Endothelial cell of umbilical vein (primary cell): ENCODE measurements around the gene TRPM3. TPM values are rescaled to one million over a fixed set of nuclear protein-coding genes. Genes with fewer than 3 reads are reported as not detected.
A peak's percentile ranks its signal among the peaks of the same experiment; 100 is the strongest.

Experiments used
- BruUV-seq: library from RNA; stranded (reverse); fragments of 400-500 nt; replicated peaks from 2 replicates; lab custom pipeline; 2021; lab: Mats Ljungman, UMichigan
- CTCF ChIA-PET: fragments of 300-600, 350-600 bp; sonication (Branson Sonifier 250); formaldehyde crosslinking; loops from one replicate; lab custom pipeline; 2021; ENCODE audit warnings: antibody characterized with exemption, inconsistent platforms; lab: Charles Lee
- POLR2A ChIA-PET: fragments of 300-600, 350-600 bp; sonication (Branson Sonifier 250); formaldehyde crosslinking; loops from one replicate; lab custom pipeline; 2021; ENCODE audit warnings: antibody characterized with exemption, inconsistent platforms; lab: Charles Lee
- DNase-seq: peaks from one replicate; pipeline ENCODE4 v3.0.0-alpha.2; 2011; ENCODE audit warnings: low read depth, low spot score
- FAIRE-seq: peaks from 2 replicates; lab custom pipeline; 2011; peaks lifted over from hg19 to GRCh38; lab: Jason Lieb, UNC
- H2AFZ ChIP-seq: 2 replicates; pipeline ENCODE4 v1.6.0; 2012; ENCODE audit warnings: low read depth, low read length, control low read depth, inconsistent platforms
- H3K27ac ChIP-seq: 2 replicates; pipeline ENCODE4 v1.5.1; 2011; ENCODE audit warnings: low read depth, mild to moderate bottlenecking, control low read depth, low read length, moderate library complexity; ENCODE audit not compliant: insufficient read depth
- H3K27me3 ChIP-seq, 2 experiments: 2 replicates each; pipeline versions ENCODE4 v1.6.0 to v1.6.1; 2011; ENCODE audit warnings: low read length in 2 of 2, mixed read lengths in 1 of 2; ENCODE audit not compliant: control insufficient read depth in 2 of 2, insufficient read depth in 2 of 2
- H3K36me3 ChIP-seq, 2 experiments: 2 replicates in 1 of 2; 3 replicates in 1 of 2; pipeline ENCODE4 v1.5.1; 2011; ENCODE audit warnings: low read length in 2 of 2, mild to moderate bottlenecking in 1 of 2, moderate library complexity in 1 of 2; ENCODE audit not compliant: control insufficient read depth in 2 of 2, insufficient read depth in 2 of 2; ENCODE audit errors: extremely low read depth in 1 of 2
- H3K4me1 ChIP-seq: 3 replicates; pipeline ENCODE4 v1.5.1; 2011; ENCODE audit warnings: mild to moderate bottlenecking, low read length; ENCODE audit not compliant: control insufficient read depth, insufficient read depth; ENCODE audit errors: extremely low read depth
- H3K4me2 ChIP-seq: 2 replicates; pipeline ENCODE4 v1.6.1; 2011; ENCODE audit warnings: low read length, control low read depth, mixed read lengths; ENCODE audit not compliant: insufficient read depth
- H3K4me3 ChIP-seq, 3 experiments: fragments of 200-600 bp in 1 of 3; sonication (generic), shearing (Covaris generic) in 1 of 3; replicated peaks in 1 of 3; 2 replicates each; pipeline ENCODE4 v1.5.1; 2011 to 2016; ENCODE audit warnings: control low read depth in 3 of 3, low read length in 3 of 3, mild to moderate bottlenecking in 2 of 3, inconsistent platforms in 1 of 3, low read depth in 1 of 3, moderate library complexity in 1 of 3; ENCODE audit not compliant: insufficient read depth in 1 of 3
- H3K79me2 ChIP-seq: 2 replicates; pipeline ENCODE4 v1.6.0; 2012; ENCODE audit warnings: low read length, inconsistent platforms; ENCODE audit not compliant: control insufficient read depth, insufficient read depth
- H3K9ac ChIP-seq: replicated peaks from 2 replicates; pipeline ENCODE3; 2011; ENCODE audit warnings: low read length, control low read depth; ENCODE audit not compliant: insufficient read depth; ENCODE audit errors: extremely low read depth
- H3K9me1 ChIP-seq: replicated peaks from 3 replicates; pipeline ENCODE4 v1.6.0; 2011; ENCODE audit warnings: mild to moderate bottlenecking, low read length; ENCODE audit not compliant: control insufficient read depth, insufficient read depth; ENCODE audit errors: extremely low read depth
- H3K9me3 ChIP-seq: replicated peaks from 2 replicates; pipeline ENCODE4 v1.5.1; 2012; ENCODE audit warnings: low read length, inconsistent platforms; ENCODE audit not compliant: control insufficient read depth, insufficient read depth
- H4K20me1 ChIP-seq: replicated peaks from 2 replicates; pipeline ENCODE3; 2011; ENCODE audit warnings: mild to moderate bottlenecking, low read length; ENCODE audit not compliant: control insufficient read depth, insufficient read depth; ENCODE audit errors: extremely low read depth
- EZH2 ChIP-seq: IDR thresholded peaks from 2 replicates; pipeline ENCODE4 v1.6.1; 2012; ENCODE audit warnings: borderline replicate concordance, low read depth, mild to moderate bottlenecking, moderate library complexity, low read length, inconsistent platforms; ENCODE audit not compliant: severe bottlenecking
- FOS ChIP-seq: IDR thresholded peaks from 2 replicates; pipeline ENCODE4 v1.6.1; 2011; ENCODE audit warnings: mild to moderate bottlenecking, low read length, moderate library complexity, borderline replicate concordance; ENCODE audit not compliant: insufficient read depth
- GATA2 ChIP-seq: IDR thresholded peaks from 2 replicates; pipeline ENCODE4 v1.7.0; 2011; ENCODE audit warnings: low read depth, mild to moderate bottlenecking, moderate library complexity, mixed read lengths, low read length; ENCODE audit not compliant: insufficient read length, insufficient read depth
- JUN ChIP-seq: IDR thresholded peaks from 2 replicates; pipeline ENCODE4 v1.6.1; 2011; ENCODE audit warnings: borderline replicate concordance, low read depth; ENCODE audit not compliant: insufficient read length, insufficient read depth
- MAX ChIP-seq: IDR thresholded peaks from 2 replicates; pipeline ENCODE4 v1.6.1; 2011; ENCODE audit not compliant: insufficient read depth, insufficient read length
- MYC ChIP-seq: IDR thresholded peaks from one replicate; pipeline ENCODE4 v1.6.1; 2011; ENCODE audit warnings: mild to moderate bottlenecking, low read depth, low read length
- POLR2A ChIP-seq: IDR thresholded peaks from 2 replicates; pipeline ENCODE4 v1.6.1; 2012; ENCODE audit warnings: low read depth, mild to moderate bottlenecking, control low read depth, low read length
- POLR2AphosphoS5 ChIP-seq: IDR thresholded peaks from 2 replicates; pipeline ENCODE4 v1.6.1; 2012; ENCODE audit warnings: low read depth, mild to moderate bottlenecking, control low read depth, low read length, moderate library complexity; ENCODE audit not compliant: insufficient read depth
- dilution Hi-C: fragments of 300-500 bp; cut with MboI; formaldehyde crosslinking; loops from one replicate; pipeline ENCODE4 v1.15.0; 2019; ENCODE audit warnings: low sequenced_read_pairs; ENCODE audit not compliant: extremely low pct_ligation_motif_present
- intact Hi-C: fragments of 100-400 bp; cut with micrococcal nuclease; formaldehyde crosslinking; loops from one replicate; pipeline ENCODE4 v1.10.0; 2022
- polyA plus RNA-seq, 4 experiments: library from polyadenylated mRNA; depleted of rRNA in 3 of 4; stranded (reverse) in 3 of 4; unstranded in 1 of 4; fragments of >200 nt; gene quantifications; 2 replicates each; pipeline versions ENCODE4 v1.2.1 to v1.2.3, GENCODE V29; 2011 to 2012; ENCODE audit warnings: missing spikeins in 1 of 4
- total RNA-seq: library from RNA; stranded (reverse); gene quantifications from 2 replicates; pipeline ENCODE4 v1.2.3, GENCODE V29; 2021
- TF ChIP-seq, protein P1 (sequence below), 2 donors: IDR thresholded peaks; 1 replicate in 1 of 2; 2 replicates in 1 of 2; pipeline ENCODE4 v1.5.1; 2011; ENCODE audit warnings: low read length in 2 of 2, mild to moderate bottlenecking in 2 of 2, moderate library complexity in 2 of 2, control low read depth in 1 of 2, inconsistent platforms in 1 of 2, low read depth in 1 of 2; ENCODE audit not compliant: insufficient read depth in 1 of 2; ENCODE audit errors: extremely low read depth in 1 of 2

Gene TRPM3
- total and polyA plus RNA-seq, 2 donors (not counting 3 experiments of a cell fraction or from before 2014, with no cell fraction given) = 0.17 to 0.33 TPM

GRCh38 chr9:70554881-70555280, 566.5 kb downstream of the TRPM3 start:
- H3K36me3 ChIP-seq = no peaks in the 10 kb centered on the region
- intact Hi-C loops = loop anchor here (1.0 kb wide), 4 partner anchors 21 to 135 kb away; no protein-coding TSS in a partner anchor
- ChIA-PET POLR2A (no interaction called here), CTCF (interaction anchor here (1.1 to 2.4 kb wide), 3 partner anchors 11 to 69 kb away, joined by 4 to 9 read pairs (median 8); no protein-coding TSS in a partner anchor)
- peak overlapping the region; percentile 89 for H3K27ac ChIP-seq
- TF ChIP-seq, protein P1, sequence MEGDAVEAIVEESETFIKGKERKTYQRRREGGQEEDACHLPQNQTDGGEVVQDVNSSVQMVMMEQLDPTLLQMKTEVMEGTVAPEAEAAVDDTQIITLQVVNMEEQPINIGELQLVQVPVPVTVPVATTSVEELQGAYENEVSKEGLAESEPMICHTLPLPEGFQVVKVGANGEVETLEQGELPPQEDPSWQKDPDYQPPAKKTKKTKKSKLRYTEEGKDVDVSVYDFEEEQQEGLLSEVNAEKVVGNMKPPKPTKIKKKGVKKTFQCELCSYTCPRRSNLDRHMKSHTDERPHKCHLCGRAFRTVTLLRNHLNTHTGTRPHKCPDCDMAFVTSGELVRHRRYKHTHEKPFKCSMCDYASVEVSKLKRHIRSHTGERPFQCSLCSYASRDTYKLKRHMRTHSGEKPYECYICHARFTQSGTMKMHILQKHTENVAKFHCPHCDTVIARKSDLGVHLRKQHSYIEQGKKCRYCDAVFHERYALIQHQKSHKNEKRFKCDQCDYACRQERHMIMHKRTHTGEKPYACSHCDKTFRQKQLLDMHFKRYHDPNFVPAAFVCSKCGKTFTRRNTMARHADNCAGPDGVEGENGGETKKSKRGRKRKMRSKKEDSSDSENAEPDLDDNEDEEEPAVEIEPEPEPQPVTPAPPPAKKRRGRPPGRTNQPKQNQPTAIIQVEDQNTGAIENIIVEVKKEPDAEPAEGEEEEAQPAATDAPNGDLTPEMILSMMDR (IDR thresholded peaks at IDR 0.05; ENCODE audit: extremely low read depth in 1 of 2, insufficient read depth in 1 of 2, low read depth in 1 of 2, low read length in 2 of 2) = no peak
- no peak for TF ChIP-seq GATA2
- no peak for TF ChIP-seq POLR2AphosphoS5
- TF ChIP-seq FOS = no peak
- TF ChIP-seq MAX = no peak
- TF ChIP-seq EZH2 = no peak
- no peak for TF ChIP-seq POLR2A
- no peak for TF ChIP-seq MYC
- TF ChIP-seq JUN = no peak
- no peaks in the 10 kb centered on the region for H3K9me3 ChIP-seq
- H2AFZ ChIP-seq = no peak overlapping the region
- H3K4me1 ChIP-seq = peaks cover 24% of the 10 kb centered on the region
- H3K27me3 ChIP-seq = no peaks in the 10 kb centered on the region
- no peak for FAIRE-seq
- no TSS peak for BruUV-seq
- no peak overlapping the region for H3K4me3 ChIP-seq
- dilution Hi-C loops = no loop called here
- H4K20me1 ChIP-seq = no peaks in the 10 kb centered on the region
- H3K9ac ChIP-seq = peak overlapping the region; percentile 65
- no peaks in the 10 kb centered on the region for H3K9me1 ChIP-seq
- H3K4me2 ChIP-seq = peak overlapping the region; percentile 61
- no peak for DNase-seq
- no peaks in the 10 kb centered on the region for H3K79me2 ChIP-seq
